Transverse colon (tissue), 4 donors: ENCODE measurements around the gene CALB2.

Source experiments
- EP300 ChIP-seq: sonication (generic); formaldehyde crosslinking; IDR thresholded peaks from one replicate; pipeline ENCODE4 v1.6.1; 2017; ENCODE audit warnings: antibody characterized with exemption, low read depth
- POLR2A ChIP-seq: fragments of 450-650 bp; IDR thresholded peaks from one replicate; pipeline ENCODE4 v1.6.1; 2016; ENCODE audit warnings: antibody characterized with exemption, mild to moderate bottlenecking, moderate library complexity
- POLR2AphosphoS5 ChIP-seq, 3 donors: sonication (generic); formaldehyde crosslinking; IDR thresholded peaks; one replicate each; pipeline ENCODE4 v1.6.1; 2016; ENCODE audit warnings: antibody characterized with exemption in 3 of 3
- TF ChIP-seq, protein P1 (sequence below), 5 experiments: fragments of 200-600 bp in 3 of 5; fragments of 450-650 bp in 2 of 5; sonication (generic) in 3 of 5; IDR thresholded peaks; 1 replicate in 2 of 5; 2 replicates in 3 of 5; pipeline ENCODE4 v1.5.1; 2016 to 2017; ENCODE audit warnings: antibody characterized with exemption in 5 of 5, inconsistent platforms in 3 of 5, mild to moderate bottlenecking in 2 of 5, moderate library complexity in 1 of 5

DNA sequence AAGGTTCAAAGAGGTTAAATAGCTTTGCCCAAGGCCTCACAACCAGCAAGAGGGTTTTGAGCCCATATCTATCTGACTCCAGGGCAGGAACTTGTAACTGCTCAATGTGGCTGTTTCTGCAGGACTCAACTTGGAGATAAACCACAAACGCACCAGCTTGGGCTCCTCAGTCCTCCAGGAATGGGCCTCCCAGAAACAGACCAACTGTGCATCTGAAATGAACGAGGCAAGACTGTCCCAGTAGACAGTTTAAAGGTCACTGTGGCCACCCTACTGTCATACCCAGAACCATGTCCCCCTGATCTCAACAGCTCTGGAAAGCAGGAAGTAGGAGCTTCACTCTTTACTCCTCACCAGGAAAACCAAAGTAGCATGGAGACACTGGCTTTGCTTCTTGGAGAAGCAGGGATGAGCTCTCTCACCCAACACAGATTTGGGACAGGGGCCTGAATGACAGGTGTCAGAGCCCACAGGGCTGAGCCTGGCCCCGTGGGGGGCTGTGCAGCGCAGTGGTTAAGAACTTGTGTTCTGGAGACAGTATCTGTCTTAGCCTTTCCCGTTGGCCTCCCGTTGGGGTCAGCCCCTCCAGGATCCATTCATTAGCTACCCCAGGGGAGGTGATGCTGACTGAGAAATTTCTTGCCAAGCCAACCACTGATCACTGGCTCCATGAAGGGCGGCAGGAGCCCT, 2.3 kb upstream of the CALB2 start:
- TF ChIP-seq, protein P1, sequence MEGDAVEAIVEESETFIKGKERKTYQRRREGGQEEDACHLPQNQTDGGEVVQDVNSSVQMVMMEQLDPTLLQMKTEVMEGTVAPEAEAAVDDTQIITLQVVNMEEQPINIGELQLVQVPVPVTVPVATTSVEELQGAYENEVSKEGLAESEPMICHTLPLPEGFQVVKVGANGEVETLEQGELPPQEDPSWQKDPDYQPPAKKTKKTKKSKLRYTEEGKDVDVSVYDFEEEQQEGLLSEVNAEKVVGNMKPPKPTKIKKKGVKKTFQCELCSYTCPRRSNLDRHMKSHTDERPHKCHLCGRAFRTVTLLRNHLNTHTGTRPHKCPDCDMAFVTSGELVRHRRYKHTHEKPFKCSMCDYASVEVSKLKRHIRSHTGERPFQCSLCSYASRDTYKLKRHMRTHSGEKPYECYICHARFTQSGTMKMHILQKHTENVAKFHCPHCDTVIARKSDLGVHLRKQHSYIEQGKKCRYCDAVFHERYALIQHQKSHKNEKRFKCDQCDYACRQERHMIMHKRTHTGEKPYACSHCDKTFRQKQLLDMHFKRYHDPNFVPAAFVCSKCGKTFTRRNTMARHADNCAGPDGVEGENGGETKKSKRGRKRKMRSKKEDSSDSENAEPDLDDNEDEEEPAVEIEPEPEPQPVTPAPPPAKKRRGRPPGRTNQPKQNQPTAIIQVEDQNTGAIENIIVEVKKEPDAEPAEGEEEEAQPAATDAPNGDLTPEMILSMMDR (IDR thresholded peaks at IDR 0.05), result no peak
- TF ChIP-seq POLR2A (no peak), POLR2AphosphoS5 (IDR thresholded peaks at IDR 0.05) (no peak), EP300 (no peak)
